ENCODE measurements around the gene PPP2R2B.

The PPP2R2B gene

DNA sequence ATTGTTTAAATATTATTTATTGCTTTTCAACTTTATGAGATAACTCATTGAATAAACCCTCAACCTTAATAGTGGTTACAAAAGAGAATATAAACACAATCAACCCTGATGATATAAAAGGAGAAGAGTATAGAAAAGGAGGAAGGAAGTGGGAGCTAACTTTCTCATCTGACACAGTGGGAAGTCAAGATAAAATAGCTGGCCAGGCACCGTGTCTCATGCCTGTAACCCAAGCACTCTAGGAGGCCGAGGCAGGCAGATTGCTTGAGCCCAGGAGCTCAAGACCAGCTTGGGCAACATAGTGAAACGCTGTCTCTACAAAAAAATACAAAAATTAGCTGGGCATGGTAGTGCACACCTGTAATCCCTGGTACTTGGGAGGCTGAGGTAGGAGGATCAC is 93.5 kb downstream of the PPP2R2B start:
- DNase-seq (ENCODE audit: low read depth in 2 of 2), result no peak

GRCh38 chr5:146781157-146781556 is 97.4 kb downstream of the PPP2R2B start:
- no peak for DNase-seq (ENCODE audit: low read depth in 2 of 2)

DNA sequence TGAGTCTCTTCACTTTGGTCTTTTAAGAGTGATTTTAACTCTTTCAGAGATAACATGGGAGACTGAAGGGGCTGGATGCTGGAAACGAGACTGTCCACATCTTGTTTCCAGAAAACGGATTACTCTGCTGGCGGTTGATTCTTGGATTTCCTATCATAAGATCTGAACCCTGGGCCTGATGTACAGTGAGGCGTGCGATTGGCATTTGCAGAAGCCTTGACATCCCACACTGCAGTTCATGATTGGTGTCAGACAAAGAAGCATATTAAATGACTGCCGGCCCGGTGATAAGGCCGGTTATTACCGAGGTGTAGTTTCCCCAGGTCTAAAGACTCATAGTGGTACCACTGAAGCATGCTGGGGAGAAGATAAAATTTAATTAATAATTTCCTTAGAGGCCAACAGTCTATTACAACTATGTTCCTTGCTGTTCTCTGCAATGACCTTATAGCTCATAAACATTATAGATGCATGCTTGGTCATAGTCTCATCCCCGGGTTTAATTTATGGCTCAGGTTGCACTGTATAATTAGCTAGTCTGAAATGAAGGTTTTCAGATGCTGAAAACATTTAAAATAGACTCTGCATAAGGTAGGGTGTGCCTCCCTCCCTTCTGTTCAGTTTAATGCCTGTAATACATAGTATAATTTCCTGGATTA is 99.2 kb downstream of the PPP2R2B start:
- no peak for DNase-seq (ENCODE audit: low read depth in 2 of 2)

- DNase-seq (ENCODE audit: low read depth in 2 of 2), result no peak
These were observed 99.8 kb downstream of the PPP2R2B start for GRCh38 chr5:146778795-146779194.

DNA sequence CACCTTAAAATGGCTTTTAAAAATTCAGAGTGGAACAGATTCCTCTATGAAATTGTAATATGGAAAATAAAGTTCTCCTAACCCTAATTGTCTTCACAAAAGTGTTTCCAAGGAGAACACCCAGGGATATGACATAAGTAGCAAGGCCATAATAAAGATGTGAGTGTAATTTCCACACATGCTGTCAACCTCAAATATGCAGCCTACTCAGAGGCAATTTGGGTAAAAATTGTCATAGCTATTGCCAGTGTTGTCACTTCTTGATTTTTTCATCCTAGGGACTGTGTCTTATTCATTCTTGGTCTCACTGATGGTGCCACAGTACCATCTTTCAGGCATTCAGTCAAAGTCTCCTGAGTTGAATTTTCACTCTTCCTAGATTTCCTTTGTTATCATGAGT is 100.3 kb downstream of the PPP2R2B start:
- no peak for DNase-seq (ENCODE audit: low read depth in 2 of 2)

DNA sequence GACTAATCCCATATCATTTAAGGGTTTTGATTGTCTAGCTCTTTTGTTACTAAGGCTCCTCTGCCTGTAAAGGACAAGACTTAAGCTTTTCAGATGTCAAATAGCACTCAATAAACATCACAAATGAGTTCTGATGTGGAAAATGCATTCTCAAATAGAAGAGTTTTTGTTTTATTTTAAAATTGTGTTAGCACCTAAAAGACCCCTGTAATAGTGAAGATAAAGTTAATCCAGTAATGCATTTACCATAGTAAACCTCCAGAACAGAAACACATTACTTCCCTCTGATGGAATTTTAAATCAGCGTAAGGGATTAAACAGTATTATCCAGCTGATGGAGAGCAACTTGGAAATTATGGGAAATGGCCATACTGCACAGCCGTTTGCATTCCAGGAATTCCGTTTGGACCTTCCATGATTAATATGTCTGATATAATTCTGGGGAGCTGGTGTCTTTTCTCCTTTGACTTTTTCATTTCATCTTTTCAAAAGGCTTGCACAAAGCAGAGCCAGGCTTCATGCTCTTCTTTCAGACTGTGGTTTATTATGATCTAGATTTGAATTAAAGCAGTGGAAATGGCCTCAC is 105.6 kb downstream of the PPP2R2B start:
- no peak for DNase-seq (ENCODE audit: low read depth in 2 of 2)

- DNase-seq (ENCODE audit: low read depth in 2 of 2), result no peak
These were observed 107.6 kb downstream of the PPP2R2B start for GRCh38 chr5:146770980-146771379.

DNA sequence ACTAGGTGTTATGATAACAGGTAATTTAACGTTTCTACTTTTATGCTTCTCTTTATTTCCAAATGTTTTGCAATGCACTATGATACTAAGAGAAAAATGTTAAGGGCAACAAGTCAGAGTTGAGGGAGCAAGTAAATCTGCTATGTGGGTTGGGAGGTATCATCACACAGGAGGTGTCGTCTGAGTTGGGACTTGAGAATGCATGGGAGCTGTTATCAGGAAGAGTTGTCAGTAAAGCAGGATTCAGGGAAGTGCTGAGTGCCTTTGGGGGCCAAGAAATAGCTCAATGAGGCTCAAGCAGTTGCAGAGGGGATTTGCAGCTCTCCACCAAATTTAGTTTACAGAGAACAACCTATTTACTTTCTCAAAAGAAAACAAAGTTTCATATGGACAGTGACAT is 108.0 kb downstream of the PPP2R2B start:
- no peak for DNase-seq (ENCODE audit: low read depth in 2 of 2)

DNA sequence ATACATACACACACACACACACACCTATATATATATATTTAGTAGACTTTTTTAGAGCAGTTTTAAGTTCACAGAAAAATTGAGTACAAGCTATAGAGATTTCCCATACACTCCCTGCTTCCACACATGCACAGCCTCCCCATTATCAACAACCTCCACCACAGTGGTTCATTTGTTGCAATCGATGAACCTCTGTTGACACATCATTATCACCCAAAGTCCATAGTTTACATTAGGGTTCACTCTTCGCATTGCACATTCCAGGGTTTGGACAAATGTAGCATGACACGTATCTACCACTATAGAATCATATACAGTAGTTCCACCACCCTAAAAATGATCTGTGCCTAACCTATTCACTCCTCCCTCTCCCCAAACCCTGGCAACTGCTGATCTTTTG is 111.0 kb downstream of the PPP2R2B start:
- no peak for DNase-seq (ENCODE audit: low read depth in 2 of 2)

GRCh38 chr5:146766013-146766412 is 112.5 kb downstream of the PPP2R2B start:
- DNase-seq (ENCODE audit: low read depth in 2 of 2), result no peak

DNA sequence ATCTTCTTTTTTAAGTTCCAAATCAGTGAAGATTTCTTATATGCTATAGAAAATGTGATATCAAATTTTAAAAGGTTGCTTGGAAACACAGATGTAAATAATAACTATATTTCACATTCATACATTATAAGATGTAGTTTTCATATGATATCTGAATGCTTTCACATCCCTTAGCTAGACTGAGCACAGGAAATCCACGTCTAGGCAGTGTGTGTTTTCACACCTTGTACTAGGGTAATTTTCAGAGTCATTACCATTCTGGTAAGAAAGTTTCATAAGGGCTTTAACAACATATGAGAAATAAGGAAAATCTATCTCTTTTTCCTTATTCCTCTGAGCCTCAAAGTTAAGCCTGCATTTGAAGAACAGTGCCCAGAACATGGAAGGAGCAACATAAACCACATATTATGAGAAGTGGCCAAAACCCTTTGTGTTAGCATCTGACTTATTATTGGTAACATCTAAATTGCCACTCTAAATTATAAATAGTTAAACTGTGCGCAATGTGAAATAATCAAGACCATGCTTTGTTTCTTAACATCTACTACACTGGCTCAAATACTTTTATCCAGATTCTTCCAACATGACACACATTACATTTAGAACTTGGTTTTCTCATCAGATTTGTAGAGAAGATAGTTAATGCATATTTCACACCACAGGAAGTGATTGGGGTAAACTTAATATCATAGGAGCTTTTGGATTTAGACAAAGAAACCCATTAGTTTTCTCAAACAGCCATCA is 113.3 kb downstream of the PPP2R2B start:
- DNase-seq (ENCODE audit: low read depth in 2 of 2), result no peak

- DNase-seq (ENCODE audit: low read depth in 2 of 2), result no peak
These were observed 115.7 kb downstream of the PPP2R2B start for GRCh38 chr5:146762830-146763229.

DNA sequence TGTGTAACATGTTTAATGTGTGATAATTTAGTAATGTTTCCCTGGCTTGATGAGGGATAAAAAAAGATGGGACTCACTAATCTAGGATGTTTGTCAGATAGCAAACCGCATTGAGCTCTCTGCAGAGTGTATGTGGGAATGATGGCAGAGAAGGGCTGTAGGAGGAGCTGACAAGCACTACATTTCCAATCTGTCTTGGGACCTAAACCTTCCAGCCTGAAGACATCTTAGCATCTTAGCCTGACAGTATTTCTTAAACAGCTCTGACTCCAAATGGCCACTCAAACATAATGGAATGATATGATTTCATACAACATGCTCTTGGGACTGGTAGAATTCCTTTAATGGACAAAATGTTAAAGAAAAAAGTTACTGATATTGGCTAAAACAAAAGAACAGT is 116.7 kb downstream of the PPP2R2B start:
- DNase-seq (ENCODE audit: low read depth in 2 of 2), result no peak

DNA sequence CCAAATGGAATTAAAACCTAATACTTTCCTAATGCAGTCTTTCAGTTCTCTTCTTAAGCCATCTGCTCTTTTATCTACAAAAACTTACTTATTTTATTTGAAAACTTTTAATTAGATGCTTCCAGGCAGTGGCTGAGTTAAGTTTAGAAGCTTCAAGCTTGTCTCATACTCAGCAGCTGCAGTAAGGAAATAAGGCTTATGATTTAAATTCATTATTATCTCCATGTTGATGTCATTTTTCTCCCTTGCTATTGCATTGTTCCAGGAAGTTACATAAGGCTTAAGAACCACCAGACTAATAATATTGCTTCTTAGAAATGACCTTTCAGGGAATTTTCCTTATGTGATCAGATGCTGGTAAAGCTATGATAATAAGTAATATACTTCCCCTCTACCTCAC is 119.6 kb downstream of the PPP2R2B start:
- no peak for DNase-seq (ENCODE audit: low read depth in 2 of 2)

GRCh38 chr5:146758076-146758475 is 120.5 kb downstream of the PPP2R2B start:
- DNase-seq (ENCODE audit: low read depth in 2 of 2), result no peak

DNA sequence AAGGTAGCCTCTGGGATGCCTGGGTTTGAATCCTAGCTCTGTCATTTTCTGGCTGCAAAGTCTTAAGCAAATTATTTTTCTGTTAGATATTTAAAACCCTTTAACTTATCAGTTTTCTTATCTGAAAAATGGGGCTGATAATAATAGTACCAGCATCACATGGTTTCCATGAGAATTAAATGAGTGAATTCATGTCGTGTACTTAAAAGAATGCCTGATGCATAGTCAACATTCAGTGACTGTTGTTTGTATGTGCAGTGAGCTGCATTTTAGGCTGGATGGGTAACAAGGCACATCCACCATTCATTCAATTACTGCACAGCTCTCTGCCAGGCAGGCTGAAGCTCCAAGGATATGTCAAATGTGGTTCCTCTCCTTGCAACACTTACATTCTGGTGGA is 122.0 kb downstream of the PPP2R2B start:
- DNase-seq (ENCODE audit: low read depth in 2 of 2), result no peak

DNA sequence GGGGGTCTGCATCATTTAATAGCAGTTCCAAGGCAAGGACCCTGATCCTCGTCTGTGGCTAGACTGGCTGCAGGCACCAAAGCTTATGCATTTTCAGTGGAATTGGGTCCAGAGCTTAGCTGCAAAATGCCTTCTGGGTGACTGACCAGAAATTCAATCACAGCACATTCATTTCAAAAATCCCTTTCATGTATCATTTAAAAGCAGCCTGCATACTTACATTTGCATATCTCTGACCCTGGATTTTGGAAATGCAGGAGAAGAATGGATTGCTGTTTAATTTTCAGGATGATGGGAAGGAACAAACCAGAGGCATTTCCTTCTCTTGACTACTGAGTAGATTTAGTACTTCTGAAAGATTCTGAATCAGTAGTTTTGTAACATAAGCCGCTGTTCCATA is 122.8 kb downstream of the PPP2R2B start:
- DNase-seq (ENCODE audit: low read depth in 2 of 2), result no peak

GRCh38 chr5:146754621-146755020 is 123.9 kb downstream of the PPP2R2B start:
- DNase-seq (ENCODE audit: low read depth in 2 of 2), result no peak

DNA sequence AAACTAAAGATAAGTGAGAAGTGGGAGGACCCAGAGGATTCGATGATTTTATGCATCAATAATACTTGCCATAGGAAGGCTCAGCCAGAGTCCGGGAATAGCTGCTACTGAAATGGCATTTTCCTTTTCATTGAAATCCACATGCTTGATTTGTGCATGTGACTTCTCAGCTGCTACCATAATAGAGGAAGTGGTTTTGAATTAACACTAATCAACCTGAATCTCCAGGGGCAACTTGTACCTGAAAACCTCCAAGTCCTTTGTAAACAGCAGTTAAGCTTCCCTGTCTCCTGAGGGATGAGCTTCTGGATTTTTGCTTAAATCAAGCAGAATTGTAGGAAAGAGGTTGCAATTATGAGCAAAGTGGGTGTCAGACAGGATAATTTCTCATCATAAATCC is 124.9 kb downstream of the PPP2R2B start:
- DNase-seq (ENCODE audit: low read depth in 2 of 2), result no peak

GRCh38 chr5:146751781-146752401 is 126.7 kb downstream of the PPP2R2B start:
- peak in 1 of 2 experiments; percentile 15 for DNase-seq (ENCODE audit: low read depth in 2 of 2)

GRCh38 chr5:146751054-146751453 is 127.5 kb downstream of the PPP2R2B start:
- DNase-seq (ENCODE audit: low read depth in 2 of 2), result no peak

DNA sequence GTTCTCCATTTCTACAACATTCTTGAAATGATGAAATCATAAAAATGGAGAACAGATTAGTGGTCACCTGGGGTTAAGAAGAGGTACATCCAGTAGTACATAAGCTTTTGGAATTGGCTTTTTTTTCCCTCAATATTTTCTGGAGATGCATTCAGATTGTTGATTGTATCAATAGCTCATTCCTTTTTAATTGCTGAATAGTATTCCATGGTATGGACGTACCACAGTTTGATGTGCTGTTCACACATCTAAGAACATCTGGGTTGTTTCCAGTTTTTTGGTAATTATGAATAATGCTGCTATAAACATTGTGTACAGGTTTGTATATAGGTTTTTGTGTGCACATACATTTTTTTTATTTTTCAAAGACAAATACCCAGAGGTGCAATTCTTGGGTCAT is 130.0 kb downstream of the PPP2R2B start:
- DNase-seq (ENCODE audit: low read depth in 2 of 2), result no peak

Data from stimulated activated CD4-positive, alpha-beta T cell treated with anti-CD3 and anti-CD28 coated beads, Interleukin-12 subunit alpha, Interleukin-12 subunit beta, amount 100 ng/mL, for 24 hours (primary cell).